SK-N-SH treated with all-trans-retinoic acid at 6 μM for 48 hours (cell line): ENCODE results near the gene H2AZ1.

Experiments
- ATAC-seq: fragments of 200-7000 bp; cut with Tn5 transposase; 3 replicates; pipeline ENCODE4 v1.9.1; 2020; ENCODE audit warnings: mild to moderate bottlenecking, moderate library complexity
- BACH2 ChIP-seq: fragments of 250-450 bp; sonication (Bioruptor Pico); IDR thresholded peaks from 2 replicates; pipeline ENCODE4 v1.9.0; 2021; ENCODE audit warnings: mild to moderate bottlenecking, borderline replicate concordance
- CSDC2 ChIP-seq: fragments of 250-450 bp; sonication (Bioruptor Pico); IDR thresholded peaks from 2 replicates; pipeline ENCODE4 v1.5.0; 2020; ENCODE audit warnings: mild to moderate bottlenecking, moderate library complexity
- CSRNP3 ChIP-seq: fragments of 250-450 bp; sonication (Bioruptor Pico); IDR thresholded peaks from 2 replicates; pipeline ENCODE4 v1.5.1; 2021; ENCODE audit warnings: mild to moderate bottlenecking, moderate library complexity
- ESRRG ChIP-seq: fragments of 250-450 bp; sonication (Bioruptor Pico); IDR thresholded peaks from 2 replicates; pipeline ENCODE4 v1.6.1; 2021; ENCODE audit warnings: mild to moderate bottlenecking
- GLIS3 ChIP-seq: fragments of 250-450 bp; sonication (Bioruptor Pico); IDR thresholded peaks from 2 replicates; pipeline ENCODE4 v1.5.0; 2020; ENCODE audit warnings: mild to moderate bottlenecking, moderate library complexity
- ISL1 ChIP-seq: fragments of 250-450 bp; sonication (Bioruptor Pico); IDR thresholded peaks from 2 replicates; pipeline ENCODE4 v2.1.2; 2022; ENCODE audit warnings: mild to moderate bottlenecking, moderate library complexity
- PATZ1 ChIP-seq: fragments of 250-450 bp; sonication (Bioruptor Pico); IDR thresholded peaks from 2 replicates; pipeline ENCODE4 v1.8.0; 2020; ENCODE audit warnings: mild to moderate bottlenecking, moderate library complexity, borderline replicate concordance
- PPARA ChIP-seq: fragments of 250-450 bp; sonication (Bioruptor Pico); IDR thresholded peaks from 2 replicates; pipeline ENCODE4 v1.5.0; 2020; ENCODE audit warnings: mild to moderate bottlenecking, borderline replicate concordance
- RARB ChIP-seq: fragments of 250-450 bp; sonication (Bioruptor Pico); IDR thresholded peaks from 2 replicates; pipeline ENCODE4 v1.8.0; 2021; ENCODE audit warnings: mild to moderate bottlenecking, moderate library complexity
- SNAI2 ChIP-seq: fragments of 250-450 bp; sonication (Bioruptor Pico); IDR thresholded peaks from 2 replicates; pipeline ENCODE4 v1.5.0; 2020; ENCODE audit warnings: mild to moderate bottlenecking, moderate library complexity
- TCF4 ChIP-seq: fragments of 250-450 bp; sonication (Bioruptor Pico); IDR thresholded peaks from 2 replicates; pipeline ENCODE4 v1.8.0; 2021; ENCODE audit warnings: mild to moderate bottlenecking, moderate library complexity, borderline replicate concordance
- TOX ChIP-seq: fragments of 250-450 bp; sonication (Bioruptor Pico); IDR thresholded peaks from 2 replicates; pipeline ENCODE4 v1.8.0; 2021; ENCODE audit warnings: mild to moderate bottlenecking, moderate library complexity, borderline replicate concordance
- ZC3H10 ChIP-seq: fragments of 250-450 bp; sonication (Bioruptor Pico); IDR thresholded peaks from 2 replicates; pipeline ENCODE4 v1.5.1; 2021; ENCODE audit warnings: mild to moderate bottlenecking, moderate library complexity
- ZFP3 ChIP-seq: fragments of 250-450 bp; sonication (Bioruptor Pico); IDR thresholded peaks from 2 replicates; pipeline ENCODE4 v1.5.0; 2020; ENCODE audit warnings: mild to moderate bottlenecking, moderate library complexity
- ZFP30 ChIP-seq: fragments of 450-650 bp; formaldehyde crosslinking; IDR thresholded peaks from 2 replicates; pipeline ENCODE4 v1.5.0; 2022; ENCODE audit warnings: mild to moderate bottlenecking, moderate library complexity
- ZNF565 ChIP-seq: fragments of 450-650 bp; formaldehyde crosslinking; conservative IDR thresholded peaks from 2 replicates; pipeline ENCODE4 v1.5.0; 2020; ENCODE audit warnings: low read depth, mild to moderate bottlenecking, moderate library complexity
- ZNF70 ChIP-seq: fragments of 450-650 bp; formaldehyde crosslinking; IDR thresholded peaks from 2 replicates; pipeline ENCODE4 v1.5.0; 2020; ENCODE audit warnings: mild to moderate bottlenecking, moderate library complexity
- ZNF8 ChIP-seq: fragments of 450-650 bp; formaldehyde crosslinking; IDR thresholded peaks from 2 replicates; pipeline ENCODE4 v1.5.0; 2020; ENCODE audit warnings: mild to moderate bottlenecking, moderate library complexity
- TF ChIP-seq, protein P1 (sequence below): fragments of 250-450 bp; sonication (Bioruptor Pico); IDR thresholded peaks from 2 replicates; pipeline ENCODE4 v1.5.1; 2020; ENCODE audit warnings: low read depth, mild to moderate bottlenecking, moderate library complexity

Gene H2AZ1

DNA sequence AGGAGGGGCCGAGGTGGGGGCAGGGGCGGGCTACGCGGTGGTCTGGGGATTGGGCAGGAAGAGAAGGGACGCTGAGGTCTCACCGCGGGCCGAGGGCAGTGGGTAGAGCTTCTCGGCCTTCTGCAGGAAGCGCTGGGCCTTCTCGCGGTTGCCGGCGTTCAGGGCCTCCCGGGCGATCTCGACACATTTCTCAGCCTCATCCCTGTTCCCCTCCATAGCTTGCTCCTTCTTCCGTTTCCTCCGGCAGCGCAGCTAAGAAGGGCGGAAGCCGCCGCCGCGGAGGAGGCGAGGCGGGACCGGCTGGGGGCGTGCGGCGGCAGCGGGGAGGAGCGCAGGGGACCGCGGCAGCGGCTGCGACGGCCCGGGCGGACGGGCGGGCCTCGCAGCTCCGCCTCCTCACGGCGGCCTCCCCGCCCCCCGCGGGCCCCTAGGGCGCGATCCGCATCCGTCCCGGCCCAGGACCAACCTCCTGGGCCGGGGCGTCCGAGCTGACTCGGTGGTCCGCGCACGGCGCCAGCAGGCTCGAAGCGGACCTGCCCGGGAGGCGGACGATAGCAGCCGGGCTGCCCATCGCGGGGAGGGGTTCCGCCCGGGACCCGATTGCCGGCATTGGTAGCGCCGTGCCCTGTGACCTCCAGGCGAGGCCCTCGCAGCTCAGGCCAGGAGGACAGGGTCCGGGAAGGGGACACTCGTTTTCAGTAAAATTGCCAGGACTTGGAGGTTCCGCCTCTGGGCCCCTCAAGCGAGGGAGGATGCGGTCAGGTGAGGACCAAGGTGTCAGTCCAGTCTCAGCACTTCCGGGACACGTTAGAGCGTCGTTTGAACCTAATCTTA lies 3.5 kb downstream of the H2AZ1 start, which contains the start of gene DNAJB14:
Gene DNAJB14 (minus strand): TSS at position 263 of the 834 bp plus-strand sequence. CDS start 47 bp downstream, at position 216.
- TF ChIP-seq ESRRG (CRISPR knock-in tag) (peak; percentile 24; the same call in 1 of the 2 replicates), CSRNP3 (CRISPR knock-in tag) (peak; percentile 66; the same call in 1 of the 2 replicates), ZFP3 (CRISPR knock-in tag) (peak; percentile 45; the same call in 1 of the 2 replicates), GLIS3 (CRISPR knock-in tag) (peak; percentile 75; the same call in 1 of the 2 replicates), PATZ1 (CRISPR knock-in tag) (peak; percentile 46; the same call in 1 of the 2 replicates), RARB (CRISPR knock-in tag) (no peak), ZC3H10 (CRISPR knock-in tag) (no peak), ZNF8 (CRISPR knock-in tag) (0 out of 2 replicates have a peak, but pooled peaks have one; percentile 3)

GRCh38 chr4:99945718-99946355 lies 4.2 kb downstream of the H2AZ1 start:
- TF ChIP-seq ZFP3 (CRISPR knock-in tag) (no peak), PATZ1 (CRISPR knock-in tag) (0 out of 2 replicates have a peak, but pooled peaks have one; percentile 29)
- TF ChIP-seq, all 23 proteins: peak for 1
- peak; percentile 22 for ATAC-seq

More for the DNA sequence above, 3.5 kb downstream of the H2AZ1 start, which contains the start of gene DNAJB14:
- ATAC-seq, result peak; percentile 65

- ATAC-seq, result no peak
- TF ChIP-seq CSDC2 (no peak), TOX (CRISPR knock-in tag) (no peak), TCF4 (no peak), CSRNP3 (CRISPR knock-in tag) (no peak), ZC3H10 (CRISPR knock-in tag) (no peak), ZNF565 (CRISPR knock-in tag) (no peak), ZNF70 (no peak), PPARA (CRISPR knock-in tag) (no peak)
- TF ChIP-seq, protein P1, sequence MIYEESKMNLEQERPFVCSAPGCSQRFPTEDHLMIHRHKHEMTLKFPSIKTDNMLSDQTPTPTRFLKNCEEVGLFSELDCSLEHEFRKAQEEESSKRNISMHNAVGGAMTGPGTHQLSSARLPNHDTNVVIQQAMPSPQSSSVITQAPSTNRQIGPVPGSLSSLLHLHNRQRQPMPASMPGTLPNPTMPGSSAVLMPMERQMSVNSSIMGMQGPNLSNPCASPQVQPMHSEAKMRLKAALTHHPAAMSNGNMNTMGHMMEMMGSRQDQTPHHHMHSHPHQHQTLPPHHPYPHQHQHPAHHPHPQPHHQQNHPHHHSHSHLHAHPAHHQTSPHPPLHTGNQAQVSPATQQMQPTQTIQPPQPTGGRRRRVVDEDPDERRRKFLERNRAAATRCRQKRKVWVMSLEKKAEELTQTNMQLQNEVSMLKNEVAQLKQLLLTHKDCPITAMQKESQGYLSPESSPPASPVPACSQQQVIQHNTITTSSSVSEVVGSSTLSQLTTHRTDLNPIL (CRISPR knock-in tag), result no peak
Measured at GRCh38 chr4:99943904-99944437, 6.1 kb downstream of the H2AZ1 start.

GRCh38 chr4:99938243-99938753 lies 11.8 kb downstream of the H2AZ1 start:
- no peak for ATAC-seq
- TF ChIP-seq SNAI2, result no peak
- TF ChIP-seq ISL1, result no peak
- TF ChIP-seq CSRNP3 (CRISPR knock-in tag), result no peak
- no peak for TF ChIP-seq RARB (CRISPR knock-in tag)
- peak; percentile 41; the same call in 1 of the 2 replicates for TF ChIP-seq TCF4
- TF ChIP-seq BACH2 (CRISPR knock-in tag), result no peak
- no peak for TF ChIP-seq ZFP30
